PC-3 (cell line): ENCODE measurements around the gene PADI3. TPM values are rescaled to one million over a fixed set of nuclear protein-coding genes. Genes with fewer than 3 reads are reported as not detected.

Experiments
- ATAC-seq: fragments of 200-7000 bp; cut with Tn5 transposase; 2 replicates; pipeline ENCODE4 v1.9.1; 2020; ENCODE audit warnings: mild to moderate bottlenecking, moderate library complexity
- BruUV-seq: library from RNA; stranded (reverse); fragments of 400-500 nt; replicated peaks from 2 replicates; lab custom pipeline; 2021; lab: Mats Ljungman, UMichigan
- CTCF ChIA-PET: fragments of 300-600 bp; sonication (Branson Sonifier 250); formaldehyde crosslinking; loops from one replicate; lab custom pipeline; 2022; ENCODE audit warnings: antibody characterized with exemption; lab: Charles Lee
- POLR2A ChIA-PET: fragments of 300-600 bp; sonication (Branson Sonifier 250); formaldehyde crosslinking; loops from one replicate; lab custom pipeline; 2022; ENCODE audit warnings: antibody characterized with exemption; ENCODE audit not compliant: unreplicated experiment; lab: Charles Lee
- DNase-seq: peaks from one replicate; pipeline ENCODE4 v3.0.0-alpha.2; 2015
- H2AFZ ChIP-seq: fragments of 300-600 bp; sonication (generic); 2 replicates; pipeline ENCODE4 v1.6.0; 2016; ENCODE audit warnings: antibody characterized with exemption, low read length
- H3F3A ChIP-seq: fragments of 300-600 bp; sonication (generic); one replicate; pipeline ENCODE4 v1.6.0; 2017; ENCODE audit warnings: antibody characterized with exemption, low read length, control low read depth, mild to moderate bottlenecking; ENCODE audit not compliant: unreplicated experiment
- H3K27ac ChIP-seq: fragments of 300-600 bp; sonication (generic); 2 replicates; pipeline ENCODE4 v1.5.1; 2016; ENCODE audit warnings: mild to moderate bottlenecking, low read length
- H3K27me3 ChIP-seq: fragments of 300-600 bp; sonication (generic); 2 replicates; pipeline ENCODE4 v1.6.1; 2016; ENCODE audit warnings: low read length, mixed read lengths
- H3K36me3 ChIP-seq: fragments of 300-600 bp; sonication (generic); 2 replicates; pipeline ENCODE4 v1.6.1; 2016; ENCODE audit warnings: low read depth, mixed run types, low read length, mixed read lengths
- H3K4me1 ChIP-seq: fragments of 300-600 bp; sonication (generic); 2 replicates; pipeline ENCODE4 v1.5.1; 2016; ENCODE audit warnings: low read length; ENCODE audit not compliant: insufficient read depth
- H3K4me2 ChIP-seq: fragments of 300-600 bp; sonication (generic); 2 replicates; pipeline ENCODE4 v1.6.0; 2016; ENCODE audit warnings: low read length
- H3K4me3 ChIP-seq: fragments of 300-600 bp; sonication (generic); 2 replicates; pipeline ENCODE4 v1.5.1; 2016; ENCODE audit warnings: mild to moderate bottlenecking, low read length, mixed read lengths
- H3K79me2 ChIP-seq: fragments of 300-600 bp; sonication (generic); 2 replicates; pipeline ENCODE4 v1.6.1; 2017; ENCODE audit warnings: low read length, mixed read lengths
- H3K9ac ChIP-seq: fragments of 300-600 bp; sonication (generic); 2 replicates; pipeline ENCODE4 v1.6.0; 2016; ENCODE audit warnings: mild to moderate bottlenecking, low read length
- H3K9me2 ChIP-seq: fragments of 300-600 bp; sonication (generic); replicated peaks from 2 replicates; pipeline ENCODE4 v1.6.1; 2016; ENCODE audit warnings: mixed run types, low read length, mixed read lengths
- H3K9me3 ChIP-seq: fragments of 300-600 bp; sonication (generic); 2 replicates; pipeline ENCODE4 v1.6.1; 2016; ENCODE audit warnings: low read length, mixed read lengths
- H4K20me1 ChIP-seq: fragments of 300-600 bp; sonication (generic); 2 replicates; pipeline ENCODE4 v1.6.1; 2016; ENCODE audit warnings: low read length, mixed read lengths
- CTCF ChIP-seq: fragments of 300-600 bp; sonication (generic); conservative IDR thresholded peaks from 2 replicates; pipeline ENCODE4 v1.5.1; 2017; ENCODE audit warnings: antibody characterized with exemption, low read depth, mild to moderate bottlenecking, low read length
- EZH2 ChIP-seq: fragments of 300-600 bp; sonication (generic); IDR thresholded peaks from one replicate; pipeline ENCODE4 v1.6.1; 2017; ENCODE audit warnings: antibody characterized with exemption, mild to moderate bottlenecking, low read length; ENCODE audit not compliant: unreplicated experiment
- EZH2phosphoT487 ChIP-seq: fragments of 300-600 bp; sonication (generic); IDR thresholded peaks from 2 replicates; pipeline ENCODE4 v1.6.1; 2018; ENCODE audit warnings: mild to moderate bottlenecking, antibody characterized with exemption, low read length, borderline replicate concordance
- intact Hi-C: fragments of 100-400 bp; cut with micrococcal nuclease; formaldehyde crosslinking; loops from 2 replicates; pipeline ENCODE4 v1.9.0; 2023
- total RNA-seq: library from RNA; depleted of rRNA; stranded (reverse); fragments of >200 nt; gene quantifications from 2 replicates; pipeline ENCODE4 v1.2.3, GENCODE V29; 2014

The PADI3 gene
- total RNA-seq, 1 experiment from 2014 or later: 0.26 TPM

GRCh38 chr1:17230671-17231310 is 18.1 kb upstream of the PADI3 start:
- no peak for DNase-seq
- no peak overlapping the region for H2AFZ ChIP-seq
- H3K27me3 ChIP-seq: no peaks in the 10 kb centered on the region
- no peak for ATAC-seq
- no peaks in the 10 kb centered on the region for H3K9me3 ChIP-seq
- no peaks in the 10 kb centered on the region for H3K79me2 ChIP-seq
- 0 out of 2 replicates have a peak overlapping the region, but pooled peaks have one; percentile 23 for H3K27ac ChIP-seq
- no peaks in the 10 kb centered on the region for H3K36me3 ChIP-seq
- peaks cover 5% of the 10 kb centered on the region for H3F3A ChIP-seq
- TF ChIP-seq CTCF (no peak), EZH2phosphoT487 (no peak), EZH2 (no peak)
- POLR2A ChIA-PET: no interaction called here
- no peak overlapping the region for H3K4me3 ChIP-seq
- BruUV-seq: no TSS peak
- H3K4me2 ChIP-seq: no peak overlapping the region
- no peak overlapping the region for H3K9ac ChIP-seq
- peaks cover 66% of the 10 kb centered on the region for H3K4me1 ChIP-seq
- CTCF ChIA-PET: no interaction called here
- intact Hi-C loops: no loop called here
- H4K20me1 ChIP-seq: no peaks in the 10 kb centered on the region
- H3K9me2 ChIP-seq: no peaks in the 10 kb centered on the region

- TSS peak; percentile 93 for BruUV-seq
Observed at GRCh38 chr1:17232759-17233661, 15.9 kb upstream of the PADI3 start.

More at GRCh38 chr1:17232759-17233661, 15.9 kb upstream of the PADI3 start:
- TF ChIP-seq EZH2phosphoT487 (peak; percentile 38; the same call in 1 of the 2 replicates), CTCF (no peak)
- no peaks in the 10 kb centered on the region for H3K9me3 ChIP-seq
- H3K4me1 ChIP-seq: peaks cover 60% of the 10 kb centered on the region
- peak overlapping the region; percentile 49 for H3K4me3 ChIP-seq
- H3K9me2 ChIP-seq: no peaks in the 10 kb centered on the region
- no peaks in the 10 kb centered on the region for H3K79me2 ChIP-seq
- ChIA-PET POLR2A (interaction anchor here (1.1 kb wide), 1 partner anchor 43 kb away, joined by 3 read pairs; no protein-coding TSS in a partner anchor), CTCF (interaction anchor here (0.5 to 1.1 kb wide), 6 partner anchors 105 to 1350 kb away, joined by 3 to 10 read pairs (median 6); no protein-coding TSS in a partner anchor)
- H2AFZ ChIP-seq: peak overlapping the region; percentile 29; the same call in 1 of the 2 replicates
- H3K9ac ChIP-seq: peak overlapping the region; percentile 91
- peak; percentile 34 for ATAC-seq
- peak overlapping the region; percentile 99 for H3K27ac ChIP-seq
- H3K4me2 ChIP-seq: peak overlapping the region; percentile 84
- no peaks in the 10 kb centered on the region for H3K36me3 ChIP-seq
- H4K20me1 ChIP-seq: no peaks in the 10 kb centered on the region
- no peaks in the 10 kb centered on the region for H3K27me3 ChIP-seq
- intact Hi-C loops: loop anchor here (1.0 to 2.0 kb wide), 2 partner anchors 24 to 65 kb away; no protein-coding TSS in a partner anchor
- peak; percentile 96 for DNase-seq
- H3F3A ChIP-seq: peaks cover 5% of the 10 kb centered on the region
